ENCODE measurements around the gene GRK5. TPM values are rescaled to one million over a fixed set of nuclear protein-coding genes. Genes with fewer than 3 reads are reported as not detected.

GRK5 gene
- total RNA-seq, 4 donors from 2014 or later = 6.2 to 12.5 (median 9.1) TPM

GRCh38 chr10:119415121-119415520 lies 207.8 kb downstream of the GRK5 start:
- no peak for DNase-seq
- Histone ChIP-seq H3K27me3 (no peaks in the 10 kb centered on the region), H3K27ac (peak overlapping the region; percentile 38 to 59 (median 43)), H3K36me3 (no peaks in the 10 kb centered on the region), H3K9me3 (no peaks in the 10 kb centered on the region), H3K4me1 (peaks cover 15 to 29% of the 10 kb centered on the region in 2 donors), H3K4me3 (no peak overlapping the region)
- in situ Hi-C loops (cut with MboI; ENCODE audit: low sequenced_read_pairs in 4 of 4) = loop anchor here in 3 of 4 donors (5.0 to 10.0 kb wide), 3 partner anchors 200 to 213 kb away; partner anchors contain the start of gene GRK5 (in 1 of the 3)
- ATAC-seq = no peak
- no peak for TF ChIP-seq CTCF (IDR thresholded peaks at IDR 0.05 in 4 of 5, conservative IDR thresholded peaks at IDR 0.05 in 1 of 5)
- TF ChIP-seq POLR2A (IDR thresholded peaks at IDR 0.05) = no peak
- intact Hi-C loops (cut with DNase I; ENCODE audit: low total_unique reads) = no loop called here

- in situ Hi-C loops (cut with MboI; ENCODE audit: low sequenced_read_pairs in 4 of 4) = loop anchor here in 3 of 4 donors (5.0 to 10.0 kb wide), 3 partner anchors 201 to 214 kb away; partner anchors contain the start of gene GRK5 (in 1 of the 3)
- H3K27ac ChIP-seq = peak overlapping the region; percentile 38 to 59 (median 43)
- H3K4me1 ChIP-seq = peaks cover 16 to 23% of the 10 kb centered on the region in 2 donors
- no peaks in the 10 kb centered on the region for H3K36me3 ChIP-seq
- H3K27me3 ChIP-seq = no peaks in the 10 kb centered on the region
- H3K4me3 ChIP-seq = no peak overlapping the region
- TF ChIP-seq CTCF (IDR thresholded peaks at IDR 0.05 in 4 of 5, conservative IDR thresholded peaks at IDR 0.05 in 1 of 5) = no peak
- TF ChIP-seq POLR2A (IDR thresholded peaks at IDR 0.05) = no peak
- DNase-seq (no peak), ATAC-seq (no peak)
- no peaks in the 10 kb centered on the region for H3K9me3 ChIP-seq
- intact Hi-C loops (cut with DNase I; ENCODE audit: low total_unique reads) = loop anchor here (2.0 kb wide), 1 partner anchor 217 kb away; no protein-coding TSS in a partner anchor
Measured at GRCh38 chr10:119415536-119416503, 208.4 kb downstream of the GRK5 start.

GRCh38 chr10:119416855-119417254 lies 209.5 kb downstream of the GRK5 start:
- Histone ChIP-seq H3K9me3 (no peaks in the 10 kb centered on the region), H3K27me3 (no peaks in the 10 kb centered on the region), H3K4me3 (no peak overlapping the region), H3K4me1 (peaks cover 19 to 22% of the 10 kb centered on the region in 2 donors), H3K36me3 (no peaks in the 10 kb centered on the region), H3K27ac (peak overlapping the region in 1 of 4 donors; percentile 44)
- TF ChIP-seq POLR2A (IDR thresholded peaks at IDR 0.05) (no peak), CTCF (IDR thresholded peaks at IDR 0.05 in 4 of 5, conservative IDR thresholded peaks at IDR 0.05 in 1 of 5) (peak; percentile 51 to 75 (median 70))
- intact Hi-C loops (cut with DNase I; ENCODE audit: low total_unique reads) (loop anchor here (1.0 to 2.0 kb wide), 2 partner anchors 211 to 218 kb away; no protein-coding TSS in a partner anchor), in situ Hi-C loops (cut with MboI; ENCODE audit: low sequenced_read_pairs in 4 of 4) (loop anchor here in 3 of 4 donors (5.0 to 10.0 kb wide), 3 partner anchors 202 to 215 kb away; partner anchors contain the start of gene GRK5 (in 1 of the 3))
- ATAC-seq (peak in 1 of 2 donors; percentile 52), DNase-seq (peak in 1 of 2 donors; percentile 54)

GRCh38 chr10:119417852-119418251 lies 210.5 kb downstream of the GRK5 start:
- Histone ChIP-seq H3K27me3 (no peaks in the 10 kb centered on the region), H3K4me1 (peaks cover 12 to 13% of the 10 kb centered on the region in 2 donors), H3K27ac (peak overlapping the region in 2 of 4 donors; percentile 24 to 34), H3K36me3 (no peaks in the 10 kb centered on the region), H3K9me3 (no peaks in the 10 kb centered on the region), H3K4me3 (no peak overlapping the region)
- DNase-seq (no peak), ATAC-seq (no peak)
- no peak for TF ChIP-seq CTCF (IDR thresholded peaks at IDR 0.05 in 4 of 5, conservative IDR thresholded peaks at IDR 0.05 in 1 of 5)
- no peak for TF ChIP-seq POLR2A (IDR thresholded peaks at IDR 0.05)
- in situ Hi-C loops (cut with MboI; ENCODE audit: low sequenced_read_pairs in 4 of 4) = loop anchor here in 3 of 4 donors (5.0 to 10.0 kb wide), 3 partner anchors 203 to 216 kb away; partner anchors contain the start of gene GRK5 (in 1 of the 3)
- intact Hi-C loops (cut with DNase I; ENCODE audit: low total_unique reads) = loop anchor here (1.0 to 2.0 kb wide), 2 partner anchors 212 to 219 kb away; no protein-coding TSS in a partner anchor
